GM23338 (cell line): ENCODE results near the gene MYDGF. TPM values are rescaled to one million over a fixed set of nuclear protein-coding genes. Genes with fewer than 3 reads are reported as not detected.

ENCODE experiments used
- ATAC-seq: fragments of 200-7000 bp; cut with Tn5 transposase; 3 replicates; pipeline ENCODE4 v1.9.1; 2020
- DNase-seq: peaks from one replicate; pipeline ENCODE4 v3.0.0-alpha.2; 2015; ENCODE audit warnings: low spot score
- H2AFZ ChIP-seq: fragments of 200-600 bp; sonication (generic); 2 replicates; pipeline ENCODE4 v1.8.0; 2016; ENCODE audit warnings: antibody characterized with exemption, mild to moderate bottlenecking, moderate library complexity
- H3F3A ChIP-seq: fragments of 200-600 bp; sonication (generic); replicated peaks from 2 replicates; pipeline ENCODE4 v1.8.0; 2017; ENCODE audit warnings: antibody characterized with exemption, mixed run types, low read depth
- H3K27ac ChIP-seq: fragments of 200-600 bp; sonication (generic); 2 replicates; pipeline ENCODE4 v1.6.1; 2016; ENCODE audit warnings: low read depth
- H3K27me3 ChIP-seq: fragments of 200-600 bp; sonication (generic); 2 replicates; pipeline ENCODE4 v1.8.0; 2016; ENCODE audit warnings: mild to moderate bottlenecking, mixed run types, moderate library complexity; ENCODE audit not compliant: insufficient read depth
- H3K36me3 ChIP-seq: fragments of 200-600 bp; sonication (generic); 2 replicates; pipeline ENCODE4 v1.8.0; 2016; ENCODE audit warnings: mild to moderate bottlenecking; ENCODE audit not compliant: insufficient read depth
- H3K4me1 ChIP-seq: fragments of 200-600 bp; sonication (generic); 2 replicates; pipeline ENCODE4 v1.8.0; 2016; ENCODE audit warnings: mild to moderate bottlenecking, moderate library complexity; ENCODE audit not compliant: insufficient read depth
- H3K4me2 ChIP-seq: fragments of 200-600 bp; sonication (generic); 2 replicates; pipeline ENCODE4 v1.7.1; 2017; ENCODE audit warnings: mixed run types
- H3K4me3 ChIP-seq: fragments of 200-600 bp; sonication (generic); 2 replicates; pipeline ENCODE4 v1.6.1; 2016; ENCODE audit warnings: mixed run types
- H3K79me2 ChIP-seq: fragments of 200-600 bp; sonication (generic); replicated peaks from 2 replicates; pipeline ENCODE4 v1.8.0; 2017; ENCODE audit warnings: mild to moderate bottlenecking; ENCODE audit not compliant: insufficient read depth
- H3K9me2 ChIP-seq: fragments of 200-600 bp; sonication (generic); 2 replicates; pipeline ENCODE4 v1.8.0; 2017; ENCODE audit not compliant: insufficient read depth
- H4K20me1 ChIP-seq: fragments of 200-600 bp; sonication (generic); replicated peaks from 2 replicates; pipeline ENCODE4 v1.8.0; 2017; ENCODE audit warnings: mild to moderate bottlenecking; ENCODE audit not compliant: insufficient read depth
- H3K27ac Mint-ChIP-seq: 2 replicates; pipeline ENCODE4 v1.8.0; 2020; ENCODE audit warnings: inconsistent platforms, mild to moderate bottlenecking, moderate library complexity, mixed read lengths
- H3K27me3 Mint-ChIP-seq: 3 replicates; pipeline ENCODE4 v1.8.0; 2022; ENCODE audit warnings: low read depth, mild to moderate bottlenecking, moderate library complexity, mixed read lengths, inconsistent platforms; ENCODE audit not compliant: insufficient read depth, poor library complexity
- H3K36me3 Mint-ChIP-seq: 3 replicates; pipeline ENCODE4 v1.8.0; 2021; ENCODE audit warnings: low read depth, mild to moderate bottlenecking, inconsistent platforms, moderate library complexity, mixed read lengths
- H3K4me1 Mint-ChIP-seq: 3 replicates; pipeline ENCODE4 v1.8.0; 2020; ENCODE audit warnings: mild to moderate bottlenecking, inconsistent platforms, mixed read lengths
- H3K4me3 Mint-ChIP-seq: 3 replicates; pipeline ENCODE4 v1.8.0; 2021; ENCODE audit warnings: moderate library complexity, mild to moderate bottlenecking, inconsistent platforms, mixed read lengths
- H3K9me3 Mint-ChIP-seq: 3 replicates; pipeline ENCODE4 v1.8.0; 2020; ENCODE audit warnings: moderate library complexity, mild to moderate bottlenecking, inconsistent platforms, mixed read lengths
- CREB1 ChIP-seq: fragments of 250-450 bp; sonication (Bioruptor Pico); IDR thresholded peaks from 2 replicates; pipeline ENCODE4 v1.5.0; 2020; ENCODE audit warnings: low read depth, mild to moderate bottlenecking, moderate library complexity
- CTCF ChIP-seq, 2 experiments: fragments of 200-600 bp in 1 of 2; sonication (generic) in 1 of 2; conservative IDR thresholded peaks; 2 replicates each; pipeline versions ENCODE4 v1.5.1 to v1.6.1; 2016 to 2017; ENCODE audit warnings: antibody characterized with exemption in 2 of 2, low read depth in 2 of 2, mild to moderate bottlenecking in 2 of 2, moderate library complexity in 1 of 2
- EZH2 ChIP-seq: fragments of 200-600 bp; sonication (generic); IDR thresholded peaks from one replicate; pipeline ENCODE4 v1.8.0; 2017; ENCODE audit warnings: antibody characterized with exemption, mild to moderate bottlenecking, low read depth; ENCODE audit not compliant: unreplicated experiment
- EZH2phosphoT487 ChIP-seq: fragments of 200-600 bp; sonication (generic); IDR thresholded peaks from one replicate; pipeline ENCODE4 v1.8.1; 2018; ENCODE audit warnings: antibody characterized with exemption; ENCODE audit not compliant: unreplicated experiment
- JUNB ChIP-seq: IDR thresholded peaks from one replicate; pipeline ENCODE4 v1.6.1; 2016; ENCODE audit warnings: antibody characterized with exemption; ENCODE audit not compliant: unreplicated experiment
- NANOG ChIP-seq: IDR thresholded peaks from 2 replicates; pipeline ENCODE4 v1.6.1; 2016; ENCODE audit warnings: antibody characterized with exemption, borderline replicate concordance
- POLR2AphosphoS5 ChIP-seq: IDR thresholded peaks from 2 replicates; pipeline ENCODE4 v1.6.1; 2016; ENCODE audit warnings: antibody characterized with exemption, low read depth
- REST ChIP-seq: IDR thresholded peaks from one replicate; pipeline ENCODE4 v1.6.1; 2018; ENCODE audit warnings: antibody characterized with exemption; ENCODE audit not compliant: unreplicated experiment
- STAT1 ChIP-seq: IDR thresholded peaks from one replicate; pipeline ENCODE4 v1.6.1; 2016; ENCODE audit warnings: antibody characterized with exemption; ENCODE audit not compliant: unreplicated experiment
- ZNF331 ChIP-seq: fragments of 250-450 bp; sonication (Bioruptor Pico); IDR thresholded peaks from 2 replicates; pipeline ENCODE4 v1.5.0; 2020; ENCODE audit warnings: low read depth, mild to moderate bottlenecking, moderate library complexity
- polyA plus RNA-seq: library from polyadenylated mRNA; unstranded; fragments of >200 nt; fragmentation: Nextera tagmentation; extraction: Ambion mirVana; gene quantifications from 2 replicates; pipeline ENCODE4 v1.2.1, GENCODE V29; 2016
- total RNA-seq: library from RNA; depleted of rRNA; stranded (reverse); fragments of >200 nt; shearing (Covaris generic); gene quantifications from 2 replicates; pipeline ENCODE4 v1.2.3, GENCODE V29; 2014

The MYDGF gene
- total and polyA plus RNA-seq, 2 experiments from 2014 or later, result 42.3 to 99.5 TPM

GRCh38 chr19:4660181-4660791 lies 9.9 kb downstream of the MYDGF start:
- Mint-ChIP-seq H3K27ac (no peak overlapping the region), H3K4me1 (no peaks in the 10 kb centered on the region), H3K27me3 (peaks cover 3% of the 10 kb centered on the region), H3K9me3 (no peaks in the 10 kb centered on the region), H3K4me3 (no peak overlapping the region), H3K36me3 (peaks cover 13% of the 10 kb centered on the region)
- Histone ChIP-seq H2AFZ (no peak overlapping the region), H3K36me3 (peaks cover 5% of the 10 kb centered on the region; the same call in 1 of the 2 replicates), H3K9me2 (no peaks in the 10 kb centered on the region), H4K20me1 (peaks cover 3% of the 10 kb centered on the region; the same call in 1 of the 2 replicates), H3K27ac (no peak overlapping the region), H3K4me2 (no peak overlapping the region), H3K27me3 (no peaks in the 10 kb centered on the region), H3K4me1 (no peaks in the 10 kb centered on the region), H3F3A (no peaks in the 10 kb centered on the region), H3K79me2 (no peaks in the 10 kb centered on the region), H3K4me3 (no peak overlapping the region)
- peak; percentile 79 for DNase-seq
- peak; percentile 53 to 80 for TF ChIP-seq CTCF (conservative IDR thresholded peaks at IDR 0.05; ENCODE audit: low read depth in 2 of 2)
- no peak for TF ChIP-seq ZNF331
- ATAC-seq, result peak; percentile 95

GRCh38 chr19:4657835-4658234 lies 12.3 kb downstream of the MYDGF start:
- H3K79me2 ChIP-seq, result no peaks in the 10 kb centered on the region
- no peak overlapping the region for H3K4me3 ChIP-seq
- H3F3A ChIP-seq, result 0 out of 2 replicates have a peak, but pooled peaks cover 8% of the 10 kb centered on the region
- H3K27me3 Mint-ChIP-seq, result peaks cover 7% of the 10 kb centered on the region
- H3K4me1 Mint-ChIP-seq, result peaks cover 4% of the 10 kb centered on the region; the same call in 1 of the 3 replicates
- H3K36me3 ChIP-seq, result peaks cover 5% of the 10 kb centered on the region; the same call in 1 of the 2 replicates
- H3K36me3 Mint-ChIP-seq, result peaks cover 20% of the 10 kb centered on the region
- no peak overlapping the region for H3K27ac Mint-ChIP-seq
- no peak overlapping the region for H2AFZ ChIP-seq
- ATAC-seq (no peak), DNase-seq (no peak)
- H3K9me2 ChIP-seq, result no peaks in the 10 kb centered on the region
- H3K9me3 Mint-ChIP-seq, result no peaks in the 10 kb centered on the region
- no peak overlapping the region for H3K4me3 Mint-ChIP-seq
- peaks cover 3% of the 10 kb centered on the region; the same call in 1 of the 2 replicates for H4K20me1 ChIP-seq
- H3K27ac ChIP-seq, result no peak overlapping the region
- TF ChIP-seq JUNB, result no peak
- H3K4me1 ChIP-seq, result no peaks in the 10 kb centered on the region
- H3K27me3 ChIP-seq, result no peaks in the 10 kb centered on the region
- no peak overlapping the region for H3K4me2 ChIP-seq

GRCh38 chr19:4657262-4657661 lies 12.9 kb downstream of the MYDGF start:
- H3K4me2 ChIP-seq, result no peak overlapping the region
- peaks cover 1% of the 10 kb centered on the region; the same call in 1 of the 2 replicates for H4K20me1 ChIP-seq
- no peak for DNase-seq
- H3K9me3 Mint-ChIP-seq, result no peaks in the 10 kb centered on the region
- H3K27ac Mint-ChIP-seq, result no peak overlapping the region
- no peaks in the 10 kb centered on the region for H3K4me1 ChIP-seq
- no peaks in the 10 kb centered on the region for H3K27me3 ChIP-seq
- H3K4me3 ChIP-seq, result no peak overlapping the region
- H3K79me2 ChIP-seq, result no peaks in the 10 kb centered on the region
- H3K4me1 Mint-ChIP-seq, result peaks cover 4% of the 10 kb centered on the region; the same call in 1 of the 3 replicates
- H2AFZ ChIP-seq, result no peak overlapping the region
- H3K27me3 Mint-ChIP-seq, result peaks cover 7% of the 10 kb centered on the region
- peaks cover 5% of the 10 kb centered on the region; the same call in 1 of the 2 replicates for H3K36me3 ChIP-seq
- H3K9me2 ChIP-seq, result no peaks in the 10 kb centered on the region
- ATAC-seq, result no peak
- H3F3A ChIP-seq, result 0 out of 2 replicates have a peak, but pooled peaks cover 8% of the 10 kb centered on the region
- no peak overlapping the region for H3K4me3 Mint-ChIP-seq
- no peak overlapping the region for H3K27ac ChIP-seq
- H3K36me3 Mint-ChIP-seq, result peaks cover 20% of the 10 kb centered on the region
- no peak for TF ChIP-seq STAT1
- TF ChIP-seq EZH2, result no peak
- no peak for TF ChIP-seq EZH2phosphoT487
- TF ChIP-seq CREB1 (CRISPR knock-in tag), result no peak
- no peak for TF ChIP-seq POLR2AphosphoS5
- TF ChIP-seq NANOG, result no peak
- TF ChIP-seq REST, result no peak
- no peak for TF ChIP-seq ZNF331
- no peak for TF ChIP-seq CTCF (conservative IDR thresholded peaks at IDR 0.05; ENCODE audit: low read depth in 2 of 2)
- no peak for TF ChIP-seq JUNB
